ENCODE results near the gene LMO1.

The LMO1 gene

GRCh38 chr11:8265681-8266241 lies 2.1 kb upstream of the LMO1 start:
- DNase-seq (ENCODE audit: low read depth): no peak
- no peak overlapping the region for H3K4me3 ChIP-seq (replicated peaks; ENCODE audit: low read depth, low read length)
- TF ChIP-seq CTCF (IDR thresholded peaks at IDR 0.05; ENCODE audit: low read length, missing control alignments): peak; percentile 10

GRCh38 chr11:8263109-8263768 lies 439 bp downstream of the LMO1 start:
- DNase-seq (ENCODE audit: low read depth): no peak
- H3K4me3 ChIP-seq (replicated peaks; ENCODE audit: low read depth, low read length): no peak overlapping the region
- no peak for TF ChIP-seq CTCF (IDR thresholded peaks at IDR 0.05; ENCODE audit: low read length, missing control alignments)

GRCh38 chr11:8262552-8263108 lies 1.0 kb downstream of the LMO1 start:
- no peak for TF ChIP-seq CTCF (IDR thresholded peaks at IDR 0.05; ENCODE audit: low read length, missing control alignments)
- DNase-seq (ENCODE audit: low read depth): peak; percentile 38
- H3K4me3 ChIP-seq (replicated peaks; ENCODE audit: low read depth, low read length): peak overlapping the region; percentile 35

GRCh38 chr11:8261921-8262551 lies 1.6 kb downstream of the LMO1 start:
- no peak for TF ChIP-seq CTCF (IDR thresholded peaks at IDR 0.05; ENCODE audit: low read length, missing control alignments)
- no peak overlapping the region for H3K4me3 ChIP-seq (replicated peaks; ENCODE audit: low read depth, low read length)
- DNase-seq (ENCODE audit: low read depth): no peak

GRCh38 chr11:8261291-8261690 lies 2.4 kb downstream of the LMO1 start:
- H3K4me3 ChIP-seq (replicated peaks; ENCODE audit: low read depth, low read length): no peak overlapping the region
- no peak for DNase-seq (ENCODE audit: low read depth)

More at GRCh38 chr11:8261291-8261690, 2.4 kb downstream of the LMO1 start:
- no peak for TF ChIP-seq CTCF (IDR thresholded peaks at IDR 0.05; ENCODE audit: low read length, missing control alignments)

Measured in fibroblast of pulmonary artery (primary cell).